Measurements from ENCODE around the gene NPRL2. TPM values are rescaled to one million over a fixed set of nuclear protein-coding genes. Genes with fewer than 3 reads are reported as not detected.

The NPRL2 gene
- total RNA-seq, 2 experiments from 2014 or later, result 59.8 to 60.3 TPM

GRCh38 chr3:50342813-50343633 is 7.6 kb downstream of the NPRL2 start:
- DNase-seq, result no peak
- peaks cover 38% of the 10 kb centered on the region for H3K36me3 Mint-ChIP-seq (ENCODE audit: low read depth)
- H3K27me3 Mint-ChIP-seq (ENCODE audit: low read depth), result no peaks in the 10 kb centered on the region
- peak overlapping the region; percentile 58 for H3K27ac Mint-ChIP-seq
- peak overlapping the region; percentile 18 for H3K4me3 Mint-ChIP-seq
- peaks cover 64% of the 10 kb centered on the region for H3K4me1 Mint-ChIP-seq (ENCODE audit: low read depth)
- ChIA-PET POLR2A (interaction anchor here (1.0 to 4.0 kb wide), 4 partner anchors 11 to 258 kb away, joined by 3 to 21 read pairs (median 3); partner anchors contain the start of gene C3orf18), CTCF (interaction anchor here (1.1 to 2.8 kb wide), 4 partner anchors 8 to 200 kb away, joined by 4 to 9 read pairs (median 4); partner anchors contain the start of genes CYB561D2 and NPRL2)
- no peaks in the 10 kb centered on the region for H3K9me3 Mint-ChIP-seq (ENCODE audit: insufficient read depth)
- ATAC-seq, result no peak

DNA sequence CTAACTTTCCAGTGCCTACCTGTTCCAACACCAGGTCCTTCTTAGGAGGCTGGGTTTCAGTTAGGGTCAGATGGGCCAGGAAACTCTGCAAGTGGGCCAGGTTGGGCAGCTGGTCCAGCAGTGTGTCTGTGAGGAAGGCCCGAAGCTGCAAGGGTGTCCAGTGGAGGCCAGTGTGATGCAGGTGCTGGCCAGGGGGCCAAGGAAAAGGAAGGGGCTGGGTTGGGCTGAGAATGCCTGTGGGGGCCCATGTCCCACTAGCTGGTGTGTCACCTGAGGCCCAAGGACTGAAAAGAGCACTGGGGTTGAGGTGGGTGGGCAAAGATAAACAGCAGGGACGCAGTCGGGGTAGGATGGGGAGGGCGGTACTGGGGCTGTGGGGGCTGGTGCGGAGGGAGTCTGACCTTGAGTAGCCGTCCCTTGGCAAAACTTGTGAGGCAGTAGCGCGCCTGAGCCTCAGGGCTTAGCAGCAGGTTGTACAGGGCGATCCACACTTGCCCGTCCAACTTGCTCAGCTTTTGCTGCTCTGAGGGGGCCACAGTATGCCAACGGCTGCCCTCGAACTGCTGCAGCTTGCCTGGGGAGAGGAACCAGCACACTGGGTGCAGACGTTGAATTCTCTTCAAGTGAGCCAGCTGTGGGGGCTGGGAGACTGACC is 8.5 kb downstream of the NPRL2 start:
- peaks cover 55% of the 10 kb centered on the region for H3K4me1 Mint-ChIP-seq (ENCODE audit: low read depth)
- no peaks in the 10 kb centered on the region for H3K9me3 Mint-ChIP-seq (ENCODE audit: insufficient read depth)
- CTCF ChIA-PET, result interaction anchor here (1.1 to 2.8 kb wide), 4 partner anchors 8 to 230 kb away, joined by 4 to 10 read pairs (median 6); partner anchors contain the start of genes CYB561D2 and NPRL2
- H3K27ac Mint-ChIP-seq, result peak overlapping the region; percentile 58
- DNase-seq, result no peak
- POLR2A ChIA-PET, result interaction anchor here (1.1 to 4.0 kb wide), 5 partner anchors 8 to 225 kb away, joined by 3 to 35 read pairs (median 3); partner anchors contain the start of genes C3orf18, CYB561D2, IFRD2 and NPRL2
- ATAC-seq, result no peak
- peaks cover 39% of the 10 kb centered on the region for H3K36me3 Mint-ChIP-seq (ENCODE audit: low read depth)
- no peaks in the 10 kb centered on the region for H3K27me3 Mint-ChIP-seq (ENCODE audit: low read depth)
- H3K4me3 Mint-ChIP-seq, result peak overlapping the region; percentile 92

GRCh38 chr3:50341537-50341936 is 9.0 kb downstream of the NPRL2 start:
- H3K27me3 Mint-ChIP-seq (ENCODE audit: low read depth), result no peaks in the 10 kb centered on the region
- no peaks in the 10 kb centered on the region for H3K9me3 Mint-ChIP-seq (ENCODE audit: insufficient read depth)
- H3K4me1 Mint-ChIP-seq (ENCODE audit: low read depth), result peaks cover 54% of the 10 kb centered on the region
- CTCF ChIA-PET, result interaction anchor here (1.1 to 2.8 kb wide), 5 partner anchors 9 to 231 kb away, joined by 4 to 10 read pairs (median 6); partner anchors contain the start of genes CYB561D2, HYAL3, NAA80 and NPRL2
- peaks cover 42% of the 10 kb centered on the region for H3K36me3 Mint-ChIP-seq (ENCODE audit: low read depth)
- peak overlapping the region; percentile 96 for H3K27ac Mint-ChIP-seq
- H3K4me3 Mint-ChIP-seq, result peak overlapping the region; percentile 92
- DNase-seq (peak; percentile 56), ATAC-seq (no peak)
- POLR2A ChIA-PET, result interaction anchor here (1.1 to 5.6 kb wide), 16 partner anchors 9 to 274 kb away, joined by 3 to 51 read pairs (median 8); partner anchors contain the start of genes C3orf18, CISH, CYB561D2 and HEMK1

GRCh38 chr3:50340448-50341329 is 9.9 kb downstream of the NPRL2 start, which contains the start of gene RASSF1:
Gene RASSF1, minus strand, starts transcription at chr3:50340836. Its CDS starts 31 bp downstream, at chr3:50340805.
- peak; percentile 97 for DNase-seq
- Mint-ChIP-seq H3K36me3 (ENCODE audit: low read depth) (peaks cover 49% of the 10 kb centered on the region), H3K9me3 (ENCODE audit: insufficient read depth) (no peaks in the 10 kb centered on the region), H3K4me3 (peak within 1 kb of the TSS; percentile 92), H3K4me1 (ENCODE audit: low read depth) (peaks cover 54% of the 10 kb centered on the region), H3K27ac (peak within 1 kb of the TSS; percentile 96), H3K27me3 (ENCODE audit: low read depth) (no peaks in the 10 kb centered on the region)
- POLR2A ChIA-PET, result interaction anchor here (0.6 to 5.6 kb wide), 26 partner anchors 9 to 277 kb away, joined by 3 to 51 read pairs (median 5); partner anchors contain the start of genes CISH, CYB561D2, HEMK1 and HYAL3
- CTCF ChIA-PET, result interaction anchor here (0.8 to 2.8 kb wide), 10 partner anchors 9 to 262 kb away, joined by 3 to 14 read pairs (median 4); partner anchors contain the start of genes CYB561D2, HYAL3, NAA80 and NPRL2
- peak; percentile 55 for ATAC-seq

DNA sequence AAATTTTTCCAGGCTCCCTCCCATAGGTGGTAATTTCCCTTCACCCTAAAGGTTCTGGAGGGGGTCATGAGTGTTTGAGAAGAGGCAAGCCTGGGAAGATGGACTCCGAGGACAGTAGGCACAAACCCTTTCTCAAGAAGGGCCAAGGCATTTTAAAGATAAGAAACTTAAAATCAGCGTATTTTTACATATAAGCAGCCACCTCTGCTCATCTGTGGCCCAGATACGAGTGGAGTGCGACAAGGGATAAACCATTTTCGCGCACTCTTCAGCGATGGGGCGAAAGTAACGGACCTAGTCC is 10.5 kb downstream of the NPRL2 start:
- ATAC-seq, result no peak
- Mint-ChIP-seq H3K4me3 (peak overlapping the region; percentile 92), H3K36me3 (ENCODE audit: low read depth) (peaks cover 55% of the 10 kb centered on the region), H3K27me3 (ENCODE audit: low read depth) (no peaks in the 10 kb centered on the region), H3K27ac (peak overlapping the region; percentile 96), H3K4me1 (ENCODE audit: low read depth) (peaks cover 54% of the 10 kb centered on the region), H3K9me3 (ENCODE audit: insufficient read depth) (no peaks in the 10 kb centered on the region)
- no peak for DNase-seq
- CTCF ChIA-PET, result interaction anchor here (0.8 to 2.8 kb wide), 9 partner anchors 10 to 263 kb away, joined by 3 to 14 read pairs (median 4); partner anchors contain the start of genes CYB561D2, HYAL3, NAA80 and NPRL2
- POLR2A ChIA-PET, result interaction anchor here (0.6 to 5.6 kb wide), 22 partner anchors 9 to 278 kb away, joined by 3 to 51 read pairs (median 6); partner anchors contain the start of genes CISH, CYB561D2, HEMK1 and HYAL3

- ATAC-seq (no peak), DNase-seq (no peak)
- peak overlapping the region; percentile 92 for H3K4me3 Mint-ChIP-seq
- peaks cover 53% of the 10 kb centered on the region for H3K4me1 Mint-ChIP-seq (ENCODE audit: low read depth)
- CTCF ChIA-PET, result interaction anchor here (1.2 to 2.9 kb wide), 6 partner anchors 8 to 263 kb away, joined by 3 to 11 read pairs (median 6); partner anchors contain the start of genes CYB561D2 and NPRL2
- H3K36me3 Mint-ChIP-seq (ENCODE audit: low read depth), result peaks cover 58% of the 10 kb centered on the region
- H3K27ac Mint-ChIP-seq, result peak overlapping the region; percentile 96
- POLR2A ChIA-PET, result interaction anchor here (0.9 to 5.6 kb wide), 9 partner anchors 11 to 1899 kb away, joined by 3 to 51 read pairs (median 7); partner anchors contain the start of genes CISH, CYB561D2, HEMK1 and NPRL2
- no peaks in the 10 kb centered on the region for H3K27me3 Mint-ChIP-seq (ENCODE audit: low read depth)
- H3K9me3 Mint-ChIP-seq (ENCODE audit: insufficient read depth), result no peaks in the 10 kb centered on the region
These were observed 11.0 kb downstream of the NPRL2 start for GRCh38 chr3:50339485-50340146.

DNA sequence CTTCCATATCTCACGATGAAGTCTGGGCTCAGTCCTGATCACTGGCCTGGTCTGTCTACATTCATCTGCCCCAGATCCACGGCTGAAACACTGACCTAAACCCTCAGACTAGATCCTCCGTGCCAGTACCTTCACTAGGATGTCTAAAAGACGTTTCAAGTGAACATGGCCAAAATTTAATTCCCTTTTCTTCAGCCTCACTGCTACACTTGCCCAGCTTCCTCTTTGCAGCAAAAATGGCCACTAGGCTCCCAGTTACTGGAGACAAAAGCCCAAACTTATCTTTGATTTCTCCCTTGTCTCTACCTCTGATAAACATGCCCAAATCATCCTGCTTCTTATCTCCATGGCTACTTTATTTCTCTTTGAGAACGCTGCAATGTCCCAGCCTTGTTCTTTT is 11.6 kb downstream of the NPRL2 start:
- DNase-seq (no peak), ATAC-seq (no peak)
- Mint-ChIP-seq H3K27ac (peak overlapping the region; percentile 96), H3K9me3 (ENCODE audit: insufficient read depth) (no peaks in the 10 kb centered on the region), H3K36me3 (ENCODE audit: low read depth) (peaks cover 63% of the 10 kb centered on the region), H3K4me1 (ENCODE audit: low read depth) (peaks cover 57% of the 10 kb centered on the region), H3K4me3 (peak overlapping the region; percentile 92), H3K27me3 (ENCODE audit: low read depth) (no peaks in the 10 kb centered on the region)
- ChIA-PET POLR2A (interaction anchor here (0.9 to 5.6 kb wide), 13 partner anchors 8 to 1900 kb away, joined by 3 to 51 read pairs (median 16); partner anchors contain the start of genes CISH, CYB561D2, GNAI2 and HEMK1), CTCF (interaction anchor here (1.0 to 3.7 kb wide), 7 partner anchors 9 to 203 kb away, joined by 3 to 42 read pairs (median 8); partner anchors contain the start of genes CYB561D2, HYAL2, NPRL2 and TUSC2)

GRCh38 chr3:50337175-50337861 is 13.3 kb downstream of the NPRL2 start:
- peak; percentile 75 for ATAC-seq

DNA sequence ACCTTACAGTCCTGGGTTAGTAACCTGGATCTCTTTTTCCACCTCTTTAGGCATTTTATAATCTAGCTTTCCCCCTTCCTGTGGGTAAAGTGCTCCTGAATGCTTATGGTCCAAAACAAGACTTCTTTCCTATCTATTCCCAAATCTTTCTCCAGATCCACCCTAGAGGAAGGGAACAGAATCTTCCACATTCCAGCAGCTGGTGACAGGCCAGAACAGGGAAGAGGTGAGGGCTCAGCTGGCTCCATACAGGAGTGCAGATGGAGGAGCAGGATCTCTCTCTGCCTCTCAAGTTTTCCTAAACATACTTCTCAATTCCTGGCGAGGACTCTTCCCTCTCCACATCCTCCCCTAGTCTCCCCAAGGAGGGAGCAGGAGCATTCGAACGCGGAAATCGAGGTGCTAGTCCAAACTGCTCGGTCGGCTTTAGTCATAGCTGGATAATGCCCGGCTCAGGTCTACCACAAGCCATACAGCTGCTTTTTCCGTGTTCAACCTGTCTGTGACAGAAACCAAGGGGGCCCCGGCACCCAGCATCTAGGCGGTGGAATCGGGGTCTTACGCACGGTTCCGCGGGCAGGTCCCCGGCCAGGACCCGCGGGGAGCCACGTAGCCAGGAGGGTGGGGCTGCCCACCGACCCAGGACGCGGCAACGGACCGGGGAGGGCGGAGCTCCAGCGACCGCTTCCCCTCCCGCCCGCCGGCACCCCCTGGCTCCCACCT is 14.0 kb downstream of the NPRL2 start:
- no peaks in the 10 kb centered on the region for H3K27me3 Mint-ChIP-seq (ENCODE audit: low read depth)
- DNase-seq, result peak; percentile 65
- H3K9me3 Mint-ChIP-seq (ENCODE audit: insufficient read depth), result no peaks in the 10 kb centered on the region
- CTCF ChIA-PET, result interaction anchor here (0.9 to 3.7 kb wide), 21 partner anchors 8 to 278 kb away, joined by 3 to 42 read pairs (median 6); partner anchors contain the start of genes C3orf18, CISH, CYB561D2 and HYAL2
- H3K4me1 Mint-ChIP-seq (ENCODE audit: low read depth), result peaks cover 54% of the 10 kb centered on the region
- H3K36me3 Mint-ChIP-seq (ENCODE audit: low read depth), result peaks cover 81% of the 10 kb centered on the region
- H3K27ac Mint-ChIP-seq, result peak overlapping the region; percentile 96
- POLR2A ChIA-PET, result interaction anchor here (0.7 to 5.6 kb wide), 26 partner anchors 8 to 280 kb away, joined by 3 to 51 read pairs (median 7); partner anchors contain the start of genes CISH, CYB561D2, GNAI2 and HEMK1
- H3K4me3 Mint-ChIP-seq, result peak overlapping the region; percentile 92
- ATAC-seq, result peak; percentile 4

More at GRCh38 chr3:50337175-50337861, 13.3 kb downstream of the NPRL2 start:
- no peaks in the 10 kb centered on the region for H3K27me3 Mint-ChIP-seq (ENCODE audit: low read depth)
- ChIA-PET POLR2A (interaction anchor here (0.8 to 5.6 kb wide), 22 partner anchors 9 to 279 kb away, joined by 3 to 51 read pairs (median 9); partner anchors contain the start of genes CISH, CYB561D2, GNAI2 and HEMK1), CTCF (interaction anchor here (0.9 to 3.7 kb wide), 20 partner anchors 9 to 277 kb away, joined by 3 to 42 read pairs (median 6); partner anchors contain the start of genes C3orf18, CISH, CYB561D2 and HYAL2)
- H3K36me3 Mint-ChIP-seq (ENCODE audit: low read depth), result peaks cover 75% of the 10 kb centered on the region
- peak overlapping the region; percentile 92 for H3K4me3 Mint-ChIP-seq
- peaks cover 56% of the 10 kb centered on the region for H3K4me1 Mint-ChIP-seq (ENCODE audit: low read depth)
- no peaks in the 10 kb centered on the region for H3K9me3 Mint-ChIP-seq (ENCODE audit: insufficient read depth)
- H3K27ac Mint-ChIP-seq, result peak overlapping the region; percentile 96
- DNase-seq, result peak; percentile 99
